NCI-H2081 treated with DMSO at 0.1 percent for 48 hours (cell line): Measurements from ENCODE around the gene ADIPOR1.
"Not testable (repeated sequence)": the region's sequence is repeated elsewhere in the genome, so short reads cannot be mapped to it uniquely, and the experiment has no call there.

Experiments
- DNase-seq: peaks from one replicate; lab custom pipeline; 2025; lab: John Stamatoyannopoulos, UW

ADIPOR1 gene, protein sequence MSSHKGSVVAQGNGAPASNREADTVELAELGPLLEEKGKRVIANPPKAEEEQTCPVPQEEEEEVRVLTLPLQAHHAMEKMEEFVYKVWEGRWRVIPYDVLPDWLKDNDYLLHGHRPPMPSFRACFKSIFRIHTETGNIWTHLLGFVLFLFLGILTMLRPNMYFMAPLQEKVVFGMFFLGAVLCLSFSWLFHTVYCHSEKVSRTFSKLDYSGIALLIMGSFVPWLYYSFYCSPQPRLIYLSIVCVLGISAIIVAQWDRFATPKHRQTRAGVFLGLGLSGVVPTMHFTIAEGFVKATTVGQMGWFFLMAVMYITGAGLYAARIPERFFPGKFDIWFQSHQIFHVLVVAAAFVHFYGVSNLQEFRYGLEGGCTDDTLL

DNA sequence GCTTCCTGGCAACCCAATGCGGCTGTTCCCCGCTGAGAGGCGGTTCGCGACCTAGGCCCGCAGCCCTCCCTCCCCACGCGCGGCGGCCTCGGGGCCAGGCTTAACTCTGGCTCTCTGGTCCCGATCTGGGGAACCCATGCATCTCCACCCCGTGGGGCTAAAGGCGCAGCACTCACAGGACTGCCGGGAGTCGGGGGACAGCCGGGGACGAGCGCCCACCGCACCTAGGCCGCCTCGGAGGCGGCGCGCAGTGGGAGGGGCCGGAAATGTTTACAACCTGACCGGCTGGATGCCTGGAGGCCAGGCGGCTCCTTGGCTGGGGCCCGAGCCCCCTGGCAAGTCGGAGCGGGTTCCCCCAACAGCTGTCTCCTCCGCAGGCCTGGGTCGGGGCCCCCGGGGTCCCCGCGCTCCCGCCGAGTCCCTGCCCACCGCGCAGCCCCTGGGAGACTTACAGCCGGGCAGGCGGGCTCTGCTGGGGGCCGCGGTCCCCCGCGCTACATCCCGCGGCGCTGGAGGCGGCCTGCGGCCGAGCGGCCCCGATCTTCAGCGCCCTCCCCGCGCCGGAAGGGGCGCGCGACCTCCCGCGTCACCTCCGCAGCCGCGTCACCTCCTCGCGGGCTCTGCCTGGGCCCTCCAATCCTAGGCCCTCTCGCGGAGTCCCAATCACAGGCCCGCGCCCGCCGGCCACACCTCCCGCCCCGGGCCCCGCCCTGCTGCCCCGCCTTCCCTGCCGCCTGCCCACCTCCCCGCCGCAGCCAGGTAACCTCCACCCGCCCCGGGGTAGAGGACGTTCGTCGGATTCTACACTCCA is at the start of gene ADIPOR1:
ADIPOR1 (minus strand) TSS at position 580 of the 811 bp plus-strand sequence. CDS start 7,242 bp downstream, outside the sequence.
- DNase-seq, result peak; percentile 67

DNA sequence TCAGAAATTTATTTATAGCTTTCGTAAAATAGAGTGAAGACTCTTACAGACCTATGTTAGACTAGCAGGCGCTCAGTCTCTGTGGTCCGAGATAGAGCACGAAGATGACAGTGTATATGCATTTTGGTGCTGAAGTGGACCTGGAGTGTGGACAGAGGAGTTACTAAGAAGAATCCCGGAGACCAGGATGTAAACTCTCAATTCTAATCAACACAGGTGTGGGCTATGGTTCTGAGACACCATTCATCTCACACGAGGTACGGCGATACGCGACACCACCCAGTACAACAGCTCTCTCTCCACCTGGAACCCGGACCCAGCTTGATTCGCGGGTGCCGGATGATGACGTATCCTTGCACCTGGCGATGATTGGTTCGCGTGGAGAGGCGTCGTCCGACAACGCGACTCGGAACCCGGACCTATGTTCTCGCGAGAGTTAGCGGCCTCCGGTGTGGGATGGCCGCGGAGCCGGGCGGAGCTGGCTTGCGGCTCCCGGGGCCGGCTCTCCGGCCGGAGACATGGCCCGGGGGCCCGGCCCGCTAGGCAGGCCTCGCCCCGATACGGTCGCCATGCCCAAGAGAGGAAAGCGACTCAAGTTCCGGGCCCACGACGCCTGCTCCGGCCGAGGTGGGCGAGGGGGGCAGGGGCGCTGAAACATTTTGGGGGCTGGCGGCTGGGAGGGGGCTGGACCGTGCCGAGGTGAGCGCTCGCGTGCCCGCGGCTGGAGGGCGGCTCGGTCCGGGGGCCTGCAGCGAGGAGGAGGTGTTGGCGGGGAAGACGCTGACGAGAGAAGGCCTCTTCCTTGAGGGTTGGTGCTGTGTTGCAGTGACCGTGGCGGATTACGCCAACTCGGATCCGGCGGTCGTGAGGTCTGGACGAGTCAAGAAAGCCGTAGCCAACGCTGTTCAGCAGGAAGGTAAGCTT is 49.1 kb upstream of the ADIPOR1 start, which contains the start of gene TMEM183A:
TMEM183A (plus strand) TSS at position 427 of the 924 bp plus-strand sequence; CDS start at position 519, 92 bp downstream.
- peak; percentile 85 for DNase-seq

DNA sequence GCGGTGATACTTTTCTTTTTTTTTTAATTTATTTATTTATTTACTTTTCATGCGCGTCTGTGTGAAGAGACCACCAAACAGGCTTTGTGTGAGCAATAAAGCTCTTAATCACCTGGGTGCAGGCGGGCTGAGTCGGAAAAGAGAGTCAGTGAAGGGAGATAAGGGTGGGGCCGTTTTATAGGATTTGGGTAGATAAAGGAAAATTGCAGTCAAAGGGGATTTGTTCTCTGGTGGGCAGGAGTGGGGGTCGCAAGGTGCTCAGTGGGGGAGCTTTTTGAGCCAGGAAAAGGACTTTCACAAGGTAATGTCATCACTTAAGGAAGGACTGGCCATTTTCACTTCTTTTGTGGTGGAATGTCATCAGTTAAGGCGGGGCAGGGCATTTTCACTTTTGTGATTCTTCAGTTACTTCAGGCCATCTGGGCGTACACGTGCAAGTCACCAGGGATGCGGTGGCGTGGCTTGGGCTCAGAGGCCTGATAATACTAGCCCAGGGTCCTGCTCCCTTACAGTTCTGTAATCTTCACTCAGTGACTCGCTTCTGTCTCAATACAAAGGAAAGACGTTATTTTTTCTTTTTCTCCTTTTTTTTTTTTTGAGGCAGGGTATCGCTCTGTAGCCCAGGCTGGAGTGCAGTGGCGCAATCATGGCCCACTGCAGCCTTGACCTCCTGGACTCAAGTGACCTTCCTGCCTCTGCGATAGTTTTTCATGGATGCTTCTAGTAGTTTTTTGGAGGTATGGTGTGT is 47.5 kb upstream of the ADIPOR1 start:
- DNase-seq, result not testable (repeated sequence)

DNA sequence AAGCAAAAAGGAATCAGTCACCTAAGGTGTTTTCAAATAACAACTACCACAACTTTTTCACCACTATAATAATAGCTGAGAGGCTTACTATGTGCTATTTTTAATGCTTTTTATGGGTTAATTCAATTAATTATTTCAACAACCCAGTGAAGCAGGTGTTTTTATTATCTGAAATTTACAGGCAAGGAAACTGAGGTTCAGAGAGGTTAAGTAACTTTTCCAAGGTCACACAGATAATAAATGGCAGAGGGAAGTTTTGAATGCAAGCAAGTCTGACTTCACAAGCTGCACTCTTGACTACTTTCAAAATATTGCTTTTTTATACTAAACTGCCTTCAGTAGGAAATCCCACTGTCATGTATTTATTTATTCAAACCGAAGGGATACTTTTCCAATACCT is 44.8 kb upstream of the ADIPOR1 start:
- DNase-seq, result no peak

DNA sequence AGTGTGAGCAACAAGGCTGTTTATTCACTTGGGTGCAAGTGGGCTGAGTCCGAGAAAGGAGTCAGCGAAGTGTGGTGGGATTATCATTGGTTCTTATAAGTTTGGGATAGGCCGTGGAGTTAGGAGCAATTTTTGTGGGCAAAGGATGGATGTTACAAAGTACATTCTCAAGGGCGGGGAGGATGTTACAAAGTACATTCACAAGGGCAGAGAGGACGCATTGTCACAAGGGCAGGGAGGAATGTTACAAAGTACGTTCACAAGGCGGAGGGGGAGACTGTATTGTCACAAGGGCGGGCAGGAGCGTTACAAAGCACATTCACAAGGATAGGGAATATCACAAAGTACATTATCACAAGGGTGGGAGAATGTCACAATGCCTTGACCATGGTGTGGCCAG is 43.9 kb upstream of the ADIPOR1 start:
- DNase-seq, result no peak

DNA sequence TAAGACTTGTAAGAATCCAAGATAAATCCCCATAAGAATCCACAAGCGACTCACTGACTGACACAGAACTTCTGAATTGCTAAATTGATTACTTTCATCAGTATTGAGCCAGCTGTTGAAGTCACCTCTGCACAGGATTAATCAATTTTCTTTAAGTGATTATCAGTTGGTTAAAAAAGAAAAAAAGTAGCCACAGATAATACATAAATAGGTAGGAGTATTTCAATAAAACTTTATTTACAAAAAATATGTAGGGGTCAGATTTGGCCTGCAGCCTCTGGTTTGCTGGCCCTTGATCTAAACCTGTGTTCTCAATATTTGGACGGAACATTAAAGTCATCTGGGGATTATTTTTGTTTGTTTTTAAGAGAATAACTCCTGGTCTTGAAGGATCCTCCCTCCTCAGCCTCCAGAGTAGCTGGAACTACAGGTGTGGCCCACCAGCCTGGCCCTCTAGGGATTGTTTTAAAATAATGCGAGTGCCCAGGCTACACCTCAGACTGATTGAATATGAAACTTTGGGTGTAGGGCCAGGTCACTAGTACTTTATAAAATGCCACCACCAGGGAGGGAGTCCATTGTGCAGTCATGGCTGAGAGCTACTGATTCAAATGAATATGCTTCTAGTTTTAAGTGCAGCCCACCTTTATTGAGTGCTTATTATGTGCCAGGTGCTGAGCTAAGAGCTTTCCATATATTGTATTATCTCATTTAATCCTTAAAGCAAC is 42.3 kb upstream of the ADIPOR1 start:
- DNase-seq, result no peak

DNA sequence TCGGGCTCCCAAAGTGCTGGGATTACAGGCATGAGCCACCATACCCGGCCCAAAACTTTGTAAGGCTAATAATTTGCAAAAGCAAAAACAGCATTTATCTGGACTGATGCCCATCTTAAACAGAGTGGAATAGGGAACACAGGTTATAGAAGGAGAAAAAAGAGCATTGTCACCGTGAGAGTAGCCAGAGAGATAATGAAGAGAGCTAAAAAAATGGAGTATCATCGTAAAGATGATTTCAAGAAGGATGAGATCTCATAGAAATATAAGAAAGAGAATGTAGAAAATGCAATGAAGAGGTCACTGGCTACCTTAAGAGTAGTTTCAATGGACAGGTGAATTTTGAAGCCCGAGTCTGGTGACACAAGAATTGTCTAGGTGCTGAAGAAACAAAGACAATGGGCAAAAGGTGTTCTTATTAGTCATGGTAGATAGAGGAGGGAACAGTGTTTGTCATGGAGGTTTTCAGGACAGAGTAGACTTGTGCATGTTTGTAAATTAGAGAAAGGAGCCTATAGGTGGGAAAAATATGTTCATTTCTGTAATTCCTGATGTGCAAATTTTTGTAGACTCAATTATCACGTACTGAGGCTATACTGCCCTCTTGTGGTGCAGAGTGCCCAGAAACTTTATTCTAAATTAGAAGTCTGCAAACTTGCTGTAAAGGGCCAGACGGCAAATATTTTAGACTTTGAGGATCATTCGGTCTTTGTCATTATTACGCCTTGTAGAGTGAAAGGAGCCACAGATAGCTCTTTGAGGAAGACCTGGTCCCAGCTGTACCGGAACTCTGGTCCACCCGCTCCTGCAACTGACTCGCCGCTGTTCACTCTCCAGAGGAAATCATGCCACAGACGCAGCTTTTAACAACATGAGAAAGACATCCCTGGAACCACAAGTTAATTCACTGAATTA is 41.0 kb upstream of the ADIPOR1 start:
- DNase-seq, result no peak

DNA sequence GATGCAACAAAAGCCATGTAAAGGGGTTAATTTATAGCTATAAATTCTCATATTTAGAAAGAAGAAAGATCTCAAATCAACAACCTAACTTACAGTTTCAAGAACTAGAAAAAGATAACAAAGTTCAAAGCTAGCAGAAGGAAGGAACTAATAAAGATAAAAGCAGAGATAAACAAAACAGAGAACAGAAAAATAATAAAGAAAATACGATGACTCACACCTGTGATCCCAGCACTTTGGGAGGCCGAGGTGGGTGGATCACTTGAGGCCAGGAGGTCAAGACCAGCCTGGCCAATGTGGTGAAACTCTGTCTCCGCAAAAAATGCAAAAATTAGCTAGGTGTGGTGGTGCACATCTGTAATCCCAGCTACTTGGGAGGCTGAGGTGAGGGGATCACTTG is 36.6 kb upstream of the ADIPOR1 start:
- DNase-seq, result no peak

DNA sequence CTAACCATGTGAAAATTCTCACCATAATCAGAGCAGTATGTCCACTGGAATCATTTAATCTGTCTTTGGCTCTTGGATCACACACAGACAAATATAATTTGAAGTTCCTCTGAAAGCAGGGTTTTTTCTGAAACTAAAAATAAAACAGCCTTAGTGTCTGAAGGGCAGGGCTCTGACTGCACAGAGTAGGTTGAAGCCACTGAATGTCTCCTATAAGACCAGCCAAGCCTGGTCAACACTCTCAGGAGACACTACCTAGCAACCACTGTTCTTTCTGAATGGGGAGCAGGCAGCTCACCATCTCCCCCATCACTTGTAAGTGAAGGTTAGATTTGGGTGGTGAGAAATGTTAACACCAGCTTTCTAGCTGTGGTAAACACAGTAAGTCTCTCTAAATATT is 33.0 kb upstream of the ADIPOR1 start:
- no peak for DNase-seq

DNA sequence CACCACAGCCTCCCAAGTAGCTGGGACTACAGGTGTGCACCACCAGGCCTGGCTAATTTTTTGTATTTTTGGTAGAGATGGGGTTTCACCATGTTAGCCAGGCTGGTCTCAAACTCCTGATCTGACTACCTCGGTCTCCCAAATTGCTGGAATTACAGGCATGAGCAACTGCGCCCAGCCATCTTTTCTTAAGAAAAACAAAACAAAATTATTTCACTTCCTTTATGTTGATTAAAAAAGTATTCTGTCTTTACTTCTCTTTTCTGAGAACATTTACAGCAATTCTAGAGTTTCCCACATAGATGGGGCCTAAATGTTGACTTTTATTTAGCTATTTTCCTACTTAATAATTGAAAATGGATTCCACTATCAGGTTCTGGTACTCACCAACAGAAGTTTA is 31.8 kb upstream of the ADIPOR1 start:
- DNase-seq, result no peak

DNA sequence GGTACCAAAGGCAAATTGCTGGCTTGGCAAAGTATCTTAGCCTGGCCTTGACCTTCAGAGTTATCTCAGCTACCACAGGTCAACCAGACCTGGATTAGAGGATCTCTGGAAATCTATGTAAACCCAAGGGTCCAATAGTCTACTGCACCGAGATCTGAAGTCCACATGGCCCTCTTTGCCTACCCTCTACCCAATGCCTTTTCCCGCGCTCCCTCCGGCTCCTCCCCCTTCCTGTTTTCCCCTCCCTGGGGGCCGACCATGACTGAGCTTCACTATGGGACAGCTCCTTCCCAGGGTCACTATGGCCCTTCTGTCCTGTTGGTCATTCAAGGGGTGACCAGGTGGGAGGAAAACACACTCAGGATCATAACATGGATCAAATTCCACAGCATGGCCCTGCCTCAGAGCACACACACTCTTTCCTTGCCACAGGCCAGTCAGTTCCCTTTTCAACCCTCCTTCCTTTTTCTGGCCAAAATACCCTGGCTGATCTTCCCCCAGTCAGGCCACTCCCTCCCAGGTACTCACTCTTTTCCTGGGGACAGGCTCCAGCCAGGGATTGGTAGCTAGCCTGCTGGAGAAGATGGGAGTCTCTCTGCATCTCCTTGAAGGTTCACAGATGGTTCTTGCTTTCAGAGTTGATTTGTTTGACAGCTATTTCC is 29.9 kb upstream of the ADIPOR1 start:
- DNase-seq, result no peak

DNA sequence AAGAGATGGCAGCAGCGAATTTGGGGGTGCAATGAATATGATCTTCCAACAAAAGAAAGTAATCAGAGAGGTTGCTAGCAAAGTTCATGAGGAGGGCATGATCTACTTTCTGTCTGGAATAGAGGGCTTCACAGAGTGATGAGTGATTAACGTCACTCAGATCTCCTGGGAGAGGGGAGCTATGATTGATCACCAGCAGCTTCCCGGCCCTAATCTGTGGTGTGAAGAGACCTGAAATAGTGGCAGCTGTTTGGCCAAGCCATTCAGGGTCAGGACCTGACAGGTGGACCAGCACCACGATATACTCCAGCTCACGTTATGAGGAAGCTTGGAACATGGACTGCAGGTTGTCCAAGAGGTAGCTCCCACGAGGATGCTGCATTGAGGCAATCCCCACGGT is 29.1 kb upstream of the ADIPOR1 start:
- DNase-seq, result no peak

DNA sequence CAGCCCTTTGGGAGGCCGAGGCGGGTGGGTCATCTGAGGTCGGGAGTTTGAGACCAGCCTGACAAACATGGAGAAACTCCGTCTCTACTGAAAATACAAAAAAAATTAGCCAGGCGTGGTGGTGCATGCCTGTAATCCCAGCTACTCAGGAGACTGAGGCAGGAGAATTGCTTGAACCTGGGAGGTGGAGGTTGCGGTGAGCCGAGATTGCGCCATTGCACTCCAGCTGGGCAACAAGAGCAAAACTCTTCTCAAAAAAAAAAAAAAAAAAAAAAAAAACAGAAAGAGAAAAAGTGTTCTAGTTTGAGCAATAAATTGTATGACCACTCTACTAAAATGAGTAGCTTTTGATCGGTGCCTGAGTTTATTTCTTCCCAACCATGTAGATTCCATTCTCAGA is 28.0 kb upstream of the ADIPOR1 start:
- DNase-seq, result not testable (repeated sequence)

DNA sequence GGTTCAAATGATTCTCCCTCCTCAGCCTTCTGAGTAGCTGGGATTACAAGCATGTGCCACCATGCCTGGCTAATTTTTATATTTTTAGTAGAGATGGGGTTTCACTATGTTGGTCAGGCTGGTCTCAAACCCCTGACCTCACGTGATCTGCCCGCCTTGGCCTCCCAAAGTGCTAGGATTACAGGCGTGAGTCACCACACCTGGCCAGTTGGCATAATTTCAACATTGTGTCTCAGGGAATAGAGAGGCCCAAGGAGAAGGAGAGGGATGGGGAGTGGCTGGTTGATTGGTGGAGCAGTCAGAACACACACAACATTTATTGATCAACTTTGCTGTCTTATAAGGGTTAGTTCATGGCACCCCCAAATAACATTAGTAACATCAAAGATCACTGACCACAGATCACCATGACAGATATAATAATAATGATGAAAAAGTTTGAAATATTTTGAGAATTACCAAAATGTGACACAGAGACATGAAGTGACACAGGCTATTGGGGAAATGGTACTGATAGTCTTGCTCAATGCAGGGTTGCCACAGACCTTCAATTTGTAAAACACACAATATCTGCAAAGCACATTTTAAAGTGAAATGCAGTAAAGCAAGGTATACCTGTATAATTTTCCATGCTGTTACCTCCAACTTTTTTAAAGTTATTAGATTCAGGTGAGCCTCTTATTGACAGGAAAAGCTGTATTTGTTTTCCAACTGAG is 24.8 kb upstream of the ADIPOR1 start:
- DNase-seq, result no peak

DNA sequence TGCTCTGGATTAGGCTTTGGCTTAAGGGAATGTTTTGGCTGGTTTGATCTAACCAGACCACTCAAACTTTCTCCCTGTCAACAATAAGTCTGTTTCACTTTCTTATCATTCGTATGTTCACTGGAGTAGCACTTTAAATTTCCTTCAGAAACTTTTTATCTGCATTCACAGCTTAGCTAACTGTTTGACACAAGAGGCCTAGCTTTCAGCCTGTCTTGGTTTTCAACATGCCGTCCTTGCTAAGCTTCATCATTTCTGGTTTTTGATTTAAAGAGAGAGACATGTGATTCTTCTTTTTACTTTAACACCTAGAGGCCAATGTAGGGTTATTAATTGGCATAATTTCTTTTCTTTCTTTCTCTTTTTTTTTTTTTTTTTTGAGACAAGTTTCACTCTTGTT is 23.8 kb upstream of the ADIPOR1 start:
- no peak for DNase-seq

DNA sequence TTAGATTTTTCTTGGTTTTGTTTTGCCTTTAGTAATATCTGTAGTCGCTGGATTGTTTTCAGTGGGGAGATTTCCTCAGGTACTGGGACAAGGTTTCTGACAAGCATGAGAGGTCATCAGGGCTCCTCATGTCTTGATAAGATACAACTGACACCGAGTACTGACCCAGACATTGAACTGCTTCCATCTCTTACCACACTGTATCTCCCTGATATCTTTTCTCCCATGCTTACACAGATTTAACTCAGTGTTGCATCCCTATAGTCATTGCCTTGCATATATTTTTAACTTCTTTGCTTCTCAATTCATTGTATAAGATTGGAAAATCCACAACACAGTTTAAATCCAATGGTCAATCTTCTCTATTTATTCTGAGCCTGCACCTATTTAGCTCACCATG is 21.3 kb upstream of the ADIPOR1 start:
- DNase-seq, result no peak

DNA sequence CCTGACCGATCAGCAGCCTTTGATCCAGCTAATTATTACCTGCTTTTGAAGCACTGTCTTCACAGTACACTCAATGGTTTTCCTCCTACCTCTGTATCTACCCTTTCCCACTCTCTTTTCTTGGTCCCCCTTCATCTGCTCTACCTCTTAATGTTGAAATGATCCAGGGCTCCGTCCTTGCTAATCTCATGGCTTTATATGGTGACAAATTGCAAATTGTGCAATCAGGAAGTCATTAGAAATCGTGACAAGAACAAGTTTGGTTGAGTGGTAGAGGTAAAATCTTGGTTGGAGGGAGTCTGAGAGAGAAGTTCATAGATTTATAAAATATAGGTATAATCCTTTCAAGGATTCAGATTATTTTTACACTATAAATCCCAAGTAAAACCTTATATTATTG is 18.5 kb upstream of the ADIPOR1 start:
- DNase-seq, result no peak

DNA sequence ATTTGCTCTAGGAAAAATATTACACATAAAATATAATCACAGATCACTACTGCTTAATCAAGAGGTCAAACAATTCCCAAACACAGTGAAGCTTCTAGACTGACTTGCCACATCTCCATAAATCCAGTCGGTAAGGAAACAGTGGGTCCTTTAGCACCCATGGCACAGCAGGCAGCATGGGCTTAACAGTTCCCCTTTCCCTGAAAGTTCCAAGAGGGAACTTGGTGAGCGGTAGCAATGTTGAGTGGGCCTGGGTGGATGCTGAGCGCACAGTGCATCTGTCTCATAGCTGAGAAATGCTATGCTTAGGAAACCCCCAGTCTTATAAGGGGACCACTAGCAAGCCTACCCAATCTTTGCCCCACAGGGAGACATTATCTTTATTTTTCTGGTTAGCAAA is 16.7 kb upstream of the ADIPOR1 start:
- DNase-seq, result no peak
